ENCODE measurements around the gene RBM10. TPM values are rescaled to one million over a fixed set of nuclear protein-coding genes. Genes with fewer than 3 reads are reported as not detected.

The RBM10 gene
- total RNA-seq, 2 experiments from 2014 or later, result 59.0 to 59.2 TPM

GRCh38 chrX:47224266-47224895, 79.4 kb downstream of the RBM10 start:
- POLR2A ChIA-PET, result no interaction called here

GRCh38 chrX:47224896-47225290, 79.9 kb downstream of the RBM10 start:
- Mint-ChIP-seq H3K4me1 (peaks cover 19% of the 10 kb centered on the region), H3K9me3 (no peaks in the 10 kb centered on the region), H3K36me3 (ENCODE audit: low read depth) (peaks cover 45% of the 10 kb centered on the region), H3K4me3 (no peak overlapping the region), H3K27ac (no peak overlapping the region), H3K27me3 (no peaks in the 10 kb centered on the region)
- ChIA-PET POLR2A (no interaction called here), CTCF (no interaction called here)
- no peak for DNase-seq

More at GRCh38 chrX:47224266-47224895, 79.4 kb downstream of the RBM10 start:
- DNase-seq, result no peak
- no peaks in the 10 kb centered on the region for H3K27me3 Mint-ChIP-seq
- H3K4me1 Mint-ChIP-seq, result peaks cover 24% of the 10 kb centered on the region
- H3K27ac Mint-ChIP-seq, result no peak overlapping the region
- no peak overlapping the region for H3K4me3 Mint-ChIP-seq
- no peaks in the 10 kb centered on the region for H3K9me3 Mint-ChIP-seq
- peaks cover 48% of the 10 kb centered on the region for H3K36me3 Mint-ChIP-seq (ENCODE audit: low read depth)
- CTCF ChIA-PET, result no interaction called here

- H3K4me1 Mint-ChIP-seq, result peaks cover 12% of the 10 kb centered on the region
- CTCF ChIA-PET, result interaction anchor here (1.0 kb wide), 1 partner anchor 8 kb away, joined by 3 read pairs; no protein-coding TSS in a partner anchor
- H3K4me3 Mint-ChIP-seq, result no peak overlapping the region
- H3K27me3 Mint-ChIP-seq, result no peaks in the 10 kb centered on the region
- H3K9me3 Mint-ChIP-seq, result no peaks in the 10 kb centered on the region
- H3K27ac Mint-ChIP-seq, result no peak overlapping the region
- DNase-seq, result no peak
- POLR2A ChIA-PET, result no interaction called here
- peaks cover 42% of the 10 kb centered on the region for H3K36me3 Mint-ChIP-seq (ENCODE audit: low read depth)
Observed at GRCh38 chrX:47226071-47226470, 81.0 kb downstream of the RBM10 start.

GRCh38 chrX:47226531-47227333, 81.7 kb downstream of the RBM10 start:
- Mint-ChIP-seq H3K27ac (no peak overlapping the region), H3K4me1 (peaks cover 10% of the 10 kb centered on the region), H3K9me3 (no peaks in the 10 kb centered on the region), H3K36me3 (ENCODE audit: low read depth) (peaks cover 42% of the 10 kb centered on the region), H3K27me3 (no peaks in the 10 kb centered on the region), H3K4me3 (no peak overlapping the region)
- POLR2A ChIA-PET, result no interaction called here
- DNase-seq, result no peak
- CTCF ChIA-PET, result interaction anchor here (0.8 to 1.0 kb wide), 2 partner anchors 9 to 72 kb away, joined by 3 to 4 read pairs; no protein-coding TSS in a partner anchor

GRCh38 chrX:47227334-47227583, 82.2 kb downstream of the RBM10 start:
- no peak for DNase-seq
- CTCF ChIA-PET, result interaction anchor here (0.8 kb wide), 1 partner anchor 72 kb away, joined by 4 read pairs; no protein-coding TSS in a partner anchor
- Mint-ChIP-seq H3K4me1 (peaks cover 8% of the 10 kb centered on the region), H3K4me3 (no peak overlapping the region), H3K36me3 (ENCODE audit: low read depth) (peaks cover 37% of the 10 kb centered on the region), H3K27ac (no peak overlapping the region), H3K27me3 (no peaks in the 10 kb centered on the region), H3K9me3 (no peaks in the 10 kb centered on the region)
- POLR2A ChIA-PET, result no interaction called here

GRCh38 chrX:47228550-47229270, 83.7 kb downstream of the RBM10 start:
- POLR2A ChIA-PET, result no interaction called here
- H3K27me3 Mint-ChIP-seq, result no peaks in the 10 kb centered on the region
- peak overlapping the region; percentile 66 for H3K27ac Mint-ChIP-seq
- H3K4me1 Mint-ChIP-seq, result peaks cover 12% of the 10 kb centered on the region
- H3K36me3 Mint-ChIP-seq (ENCODE audit: low read depth), result peaks cover 33% of the 10 kb centered on the region
- no peak overlapping the region for H3K4me3 Mint-ChIP-seq
- DNase-seq, result no peak
- CTCF ChIA-PET, result no interaction called here
- no peaks in the 10 kb centered on the region for H3K9me3 Mint-ChIP-seq

GRCh38 chrX:47229427-47229826, 84.4 kb downstream of the RBM10 start:
- H3K36me3 Mint-ChIP-seq (ENCODE audit: low read depth), result peaks cover 32% of the 10 kb centered on the region
- no peak overlapping the region for H3K27ac Mint-ChIP-seq
- H3K9me3 Mint-ChIP-seq, result no peaks in the 10 kb centered on the region
- ChIA-PET POLR2A (no interaction called here), CTCF (no interaction called here)
- DNase-seq, result no peak
- peaks cover 12% of the 10 kb centered on the region for H3K4me1 Mint-ChIP-seq
- no peak overlapping the region for H3K4me3 Mint-ChIP-seq
- H3K27me3 Mint-ChIP-seq, result no peaks in the 10 kb centered on the region

- no peak for DNase-seq
- no peaks in the 10 kb centered on the region for H3K9me3 Mint-ChIP-seq
- CTCF ChIA-PET, result no interaction called here
- no peaks in the 10 kb centered on the region for H3K27me3 Mint-ChIP-seq
- H3K4me1 Mint-ChIP-seq, result peaks cover 16% of the 10 kb centered on the region
- POLR2A ChIA-PET, result no interaction called here
- H3K27ac Mint-ChIP-seq, result no peak overlapping the region
- no peak overlapping the region for H3K4me3 Mint-ChIP-seq
- H3K36me3 Mint-ChIP-seq (ENCODE audit: low read depth), result peaks cover 32% of the 10 kb centered on the region
Observed at GRCh38 chrX:47230136-47230868, 85.3 kb downstream of the RBM10 start.

- Mint-ChIP-seq H3K36me3 (ENCODE audit: low read depth) (peaks cover 30% of the 10 kb centered on the region), H3K27ac (peak overlapping the region; percentile 100), H3K4me1 (peaks cover 23% of the 10 kb centered on the region), H3K4me3 (no peak overlapping the region), H3K27me3 (no peaks in the 10 kb centered on the region), H3K9me3 (no peaks in the 10 kb centered on the region)
- no peak for DNase-seq
- ChIA-PET POLR2A (no interaction called here), CTCF (no interaction called here)
Observed at GRCh38 chrX:47231167-47231566, 86.1 kb downstream of the RBM10 start.

- POLR2A ChIA-PET, result interaction anchor here (1.1 kb wide), 1 partner anchor 12 kb away, joined by 4 read pairs; no protein-coding TSS in a partner anchor
Observed at GRCh38 chrX:47232197-47232802, 87.3 kb downstream of the RBM10 start.

GRCh38 chrX:47232803-47233332, 87.8 kb downstream of the RBM10 start, which contains the start of gene USP11:
USP11 (plus strand) TSS chrX:47233009; CDS start chrX:47233044, 35 bp downstream.
- DNase-seq, result peak; percentile 50
- POLR2A ChIA-PET, result interaction anchor here (0.6 to 1.1 kb wide), 2 partner anchors 12 to 14 kb away, joined by 3 to 4 read pairs; no protein-coding TSS in a partner anchor
- Mint-ChIP-seq H3K4me1 (peaks cover 23% of the 10 kb centered on the region), H3K4me3 (peak within 1 kb of the TSS; percentile 83), H3K9me3 (no peaks in the 10 kb centered on the region), H3K27ac (peak within 1 kb of the TSS; percentile 100), H3K36me3 (ENCODE audit: low read depth) (peaks cover 20% of the 10 kb centered on the region), H3K27me3 (no peaks in the 10 kb centered on the region)
- CTCF ChIA-PET, result no interaction called here

More at GRCh38 chrX:47232197-47232802, 87.3 kb downstream of the RBM10 start:
- H3K9me3 Mint-ChIP-seq, result no peaks in the 10 kb centered on the region
- DNase-seq, result no peak
- peaks cover 22% of the 10 kb centered on the region for H3K36me3 Mint-ChIP-seq (ENCODE audit: low read depth)
- no peaks in the 10 kb centered on the region for H3K27me3 Mint-ChIP-seq
- peak overlapping the region; percentile 100 for H3K27ac Mint-ChIP-seq
- CTCF ChIA-PET, result no interaction called here
- H3K4me3 Mint-ChIP-seq, result peak overlapping the region; percentile 83
- H3K4me1 Mint-ChIP-seq, result peaks cover 23% of the 10 kb centered on the region
